H9 (cell line): ENCODE data around the gene APLF. TPM values are rescaled to one million over a fixed set of nuclear protein-coding genes. Genes with fewer than 3 reads are reported as not detected.

Source experiments
- DNase-seq: peaks from one replicate; pipeline ENCODE4 v3.0.0-alpha.2; 2017
- H2AFZ ChIP-seq: one replicate; pipeline ENCODE4 v1.6.1; 2013; ENCODE audit warnings: mild to moderate bottlenecking, low read length, control low read depth, moderate library complexity
- H2AK5ac ChIP-seq: 2 replicates; pipeline ENCODE4 v1.6.1; 2013; ENCODE audit warnings: low read length, control low read depth, mixed read lengths; ENCODE audit not compliant: insufficient read length
- H2BK120ac ChIP-seq: one replicate; pipeline ENCODE4 v1.6.1; 2013; ENCODE audit warnings: low read depth, mild to moderate bottlenecking, low read length, control low read depth, inconsistent platforms; ENCODE audit not compliant: poor library complexity, severe bottlenecking
- H2BK12ac ChIP-seq: 2 replicates; pipeline ENCODE4 v1.6.1; 2013; ENCODE audit warnings: low read length, control low read depth, mixed read lengths, low read depth; ENCODE audit not compliant: insufficient read length
- H2BK15ac ChIP-seq: 2 replicates; pipeline ENCODE4 v1.6.1; 2013; ENCODE audit warnings: low read depth, low read length, control low read depth
- H2BK20ac ChIP-seq: one replicate; pipeline ENCODE4 v1.6.1; 2013; ENCODE audit warnings: low read depth, mild to moderate bottlenecking, low read length, control low read depth, inconsistent platforms; ENCODE audit not compliant: poor library complexity, severe bottlenecking
- H2BK5ac ChIP-seq: 2 replicates; pipeline ENCODE4 v1.6.1; 2013; ENCODE audit warnings: low read length, control low read depth, mixed read lengths; ENCODE audit not compliant: insufficient read length
- H3K14ac ChIP-seq: 2 replicates; pipeline ENCODE4 v1.6.1; 2013; ENCODE audit warnings: low read length, control low read depth; ENCODE audit not compliant: insufficient read depth
- H3K18ac ChIP-seq: 2 replicates; pipeline ENCODE4 v1.6.1; 2013; ENCODE audit warnings: low read depth, mild to moderate bottlenecking, mixed read lengths, low read length, control low read depth; ENCODE audit not compliant: insufficient read length
- H3K23ac ChIP-seq: 2 replicates; pipeline ENCODE4 v1.6.1; 2013; ENCODE audit warnings: low read length, control low read depth, mixed read lengths, low read depth; ENCODE audit not compliant: insufficient read length
- H3K23me2 ChIP-seq: 2 replicates; pipeline ENCODE4 v1.6.1; 2013; ENCODE audit warnings: low read depth, mild to moderate bottlenecking, mixed read lengths, low read length, control low read depth; ENCODE audit not compliant: insufficient read length, poor library complexity, severe bottlenecking
- H3K27ac ChIP-seq: 2 replicates; pipeline ENCODE4 v1.5.1; 2013; ENCODE audit warnings: low read length, control low read depth, mixed read lengths, low read depth; ENCODE audit not compliant: insufficient read length
- H3K27me3 ChIP-seq: 2 replicates; pipeline ENCODE4 v1.6.1; 2013; ENCODE audit warnings: low read length, control low read depth, inconsistent platforms; ENCODE audit not compliant: insufficient read depth
- H3K4ac ChIP-seq: 2 replicates; pipeline ENCODE4 v1.6.1; 2013; ENCODE audit warnings: low read depth, mild to moderate bottlenecking, control low read depth, inconsistent platforms, low read length, moderate library complexity
- H3K4me1 ChIP-seq: 2 replicates; pipeline ENCODE4 v1.6.1; 2013; ENCODE audit warnings: low read length, control low read depth, inconsistent platforms; ENCODE audit not compliant: insufficient read depth
- H3K4me2 ChIP-seq: 2 replicates; pipeline ENCODE4 v1.6.1; 2013; ENCODE audit warnings: low read length, control low read depth, mixed read lengths; ENCODE audit not compliant: insufficient read length, insufficient read depth
- H3K56ac ChIP-seq: 2 replicates; pipeline ENCODE4 v1.6.1; 2013; ENCODE audit warnings: low read depth, mild to moderate bottlenecking, mixed read lengths, low read length, control low read depth; ENCODE audit not compliant: insufficient read length
- H3K79me1 ChIP-seq: 2 replicates; pipeline ENCODE4 v1.6.1; 2013; ENCODE audit warnings: low read depth, mild to moderate bottlenecking, moderate library complexity, low read length, control low read depth, inconsistent platforms; ENCODE audit not compliant: insufficient read depth, poor library complexity, severe bottlenecking
- H3K79me2 ChIP-seq: 2 replicates; pipeline ENCODE4 v1.6.1; 2013; ENCODE audit warnings: low read length, control low read depth, inconsistent platforms; ENCODE audit not compliant: insufficient read depth
- H3K9ac ChIP-seq: 2 replicates; pipeline ENCODE4 v1.6.1; 2013; ENCODE audit warnings: low read length, control low read depth, mixed read lengths; ENCODE audit not compliant: insufficient read length; ENCODE audit errors: extremely low read depth
- H3K9me3 ChIP-seq: one replicate; pipeline ENCODE4 v1.6.1; 2013; ENCODE audit warnings: low read depth, low read length, inconsistent platforms; ENCODE audit not compliant: control insufficient read depth
- H3T11ph ChIP-seq: one replicate; pipeline ENCODE4 v1.6.1; 2013; ENCODE audit warnings: mild to moderate bottlenecking, low read length, control low read depth, inconsistent platforms
- H4K20me1 ChIP-seq: one replicate; pipeline ENCODE4 v1.6.1; 2013; ENCODE audit not compliant: control insufficient read depth, insufficient read length, insufficient read depth
- H4K5ac ChIP-seq: 2 replicates; pipeline ENCODE4 v1.6.1; 2013; ENCODE audit warnings: low read depth, mild to moderate bottlenecking, mixed read lengths, low read length, control low read depth; ENCODE audit not compliant: insufficient read length
- H4K8ac ChIP-seq: replicated peaks from 2 replicates; pipeline ENCODE4 v1.6.1; 2013; ENCODE audit warnings: low read length, control low read depth, mixed read lengths, low read depth; ENCODE audit not compliant: insufficient read length
- H4K91ac ChIP-seq: 2 replicates; pipeline ENCODE4 v1.6.1; 2013; ENCODE audit warnings: low read depth, mild to moderate bottlenecking, moderate library complexity, mixed read lengths, low read length, control low read depth; ENCODE audit not compliant: insufficient read length
- H3K27ac Mint-ChIP-seq, 3 experiments: 2 replicates in 2 of 3; 3 replicates in 1 of 3; pipeline ENCODE4 v1.8.0; 2020 to 2021; ENCODE audit warnings: mixed read lengths in 3 of 3, mild to moderate bottlenecking in 1 of 3, moderate library complexity in 1 of 3
- H3K27me3 Mint-ChIP-seq: 2 replicates; pipeline ENCODE4 v1.8.0; 2021; ENCODE audit warnings: low read depth, mild to moderate bottlenecking, moderate library complexity, mixed read lengths
- H3K36me3 Mint-ChIP-seq, 3 experiments: 2 replicates in 2 of 3; 3 replicates in 1 of 3; pipeline ENCODE4 v1.8.0; 2020 to 2021; ENCODE audit warnings: low read depth in 3 of 3, mixed read lengths in 3 of 3; ENCODE audit not compliant: insufficient read depth in 1 of 3
- H3K4me1 Mint-ChIP-seq, 2 experiments: 2 replicates each; pipeline ENCODE4 v1.8.0; 2020; ENCODE audit warnings: mixed read lengths in 2 of 2
- H3K4me3 Mint-ChIP-seq, 2 experiments: 2 replicates in 1 of 2; 3 replicates in 1 of 2; pipeline ENCODE4 v1.8.0; 2020 to 2021; ENCODE audit warnings: mild to moderate bottlenecking in 2 of 2, mixed read lengths in 2 of 2, moderate library complexity in 1 of 2
- H3K9me3 Mint-ChIP-seq, 2 experiments: 2 replicates in 1 of 2; 3 replicates in 1 of 2; pipeline ENCODE4 v1.8.0; 2020; ENCODE audit warnings: mild to moderate bottlenecking in 2 of 2, mixed read lengths in 2 of 2, moderate library complexity in 1 of 2
- CTCF ChIP-seq: fragments of 200-600 bp; sonication (generic); conservative IDR thresholded peaks from 3 replicates; pipeline ENCODE4 v1.8.0; 2021; ENCODE audit warnings: antibody characterized with exemption, mild to moderate bottlenecking
- WGBS: extraction: QIAGEN DNeasy Blood & Tissue Kit; methylation state at CpG from one replicate; pipeline ENCODE4 v1.1.7; 2013; ENCODE audit warnings: missing lambda C conversion rate, low lambda C conversion rate, mixed read lengths; ENCODE audit not compliant: insufficient read length; ENCODE audit errors: extremely low coverage; 5-methylcytosine and 5-hydroxymethylcytosine counted together
- total RNA-seq: library from RNA; stranded (reverse); gene quantifications from 2 replicates; pipeline ENCODE4 v1.2.1, GENCODE V29; 2021

APLF gene
- total RNA-seq, 1 experiment from 2014 or later, result 3.7 TPM

GRCh38 chr2:68476454-68476853 lies 9.1 kb downstream of the APLF start:
- no peaks in the 10 kb centered on the region for H3K27me3 Mint-ChIP-seq
- H3K23ac ChIP-seq, result no peak overlapping the region
- DNase-seq, result no peak
- H4K8ac ChIP-seq, result no peak overlapping the region
- H3K27ac Mint-ChIP-seq, result no peak overlapping the region
- H3K4ac ChIP-seq, result no peak overlapping the region
- H3K4me2 ChIP-seq, result no peak overlapping the region
- no peak overlapping the region for H3K9ac ChIP-seq
- no peak overlapping the region for H3K27ac ChIP-seq
- no peak overlapping the region for H3K56ac ChIP-seq
- H2BK12ac ChIP-seq, result no peak overlapping the region
- H2BK20ac ChIP-seq, result no peak overlapping the region
- H2BK15ac ChIP-seq, result no peak overlapping the region
- no peak overlapping the region for H3K4me3 Mint-ChIP-seq
- H4K91ac ChIP-seq, result no peak overlapping the region
- H3K79me1 ChIP-seq, result no peaks in the 10 kb centered on the region
- WGBS, result no CpG with 5 or more reads among the region's 1 CpG
- no peaks in the 10 kb centered on the region for H4K20me1 ChIP-seq
- H4K5ac ChIP-seq, result no peak overlapping the region
- H3K36me3 Mint-ChIP-seq, result no peaks in the 10 kb centered on the region
- no peak for TF ChIP-seq CTCF
- no peak overlapping the region for H2AFZ ChIP-seq
- no peak overlapping the region for H2BK5ac ChIP-seq
- H3K14ac ChIP-seq, result no peak overlapping the region
- H3K18ac ChIP-seq, result no peak overlapping the region
- no peaks in the 10 kb centered on the region for H3K9me3 Mint-ChIP-seq
- H3K4me1 ChIP-seq, result no peaks in the 10 kb centered on the region; the same call in 1 of the 2 replicates
- no peak overlapping the region for H2AK5ac ChIP-seq
- no peaks in the 10 kb centered on the region for H3K27me3 ChIP-seq
- H2BK120ac ChIP-seq, result no peak overlapping the region
- no peaks in the 10 kb centered on the region for H3K9me3 ChIP-seq
- no peaks in the 10 kb centered on the region for H3K23me2 ChIP-seq
- no peak overlapping the region for H3T11ph ChIP-seq
- H3K79me2 ChIP-seq, result no peaks in the 10 kb centered on the region
- 0 out of 4 replicates have a peak, but pooled peaks cover 0 to 2% of the 10 kb centered on the region in 2 experiments for H3K4me1 Mint-ChIP-seq
